Pancreas (tissue), 10 donors: ENCODE measurements around the gene DDX42. TPM values are rescaled to one million over a fixed set of nuclear protein-coding genes. Genes with fewer than 3 reads are reported as not detected.

Source experiments
- ATAC-seq, 4 donors: fragments of 200-7000 bp; cut with Tn5 transposase; one replicate each; pipeline versions ENCODE4 v1.8.0 to v1.9.1; 2020; ENCODE audit warnings: mild to moderate bottlenecking in 4 of 4, moderate library complexity in 4 of 4
- DNase-seq, 6 donors: peaks; one replicate each; pipeline ENCODE4 v3.0.0-alpha.2; 2020
- FAIRE-seq: peaks from 2 replicates; lab custom pipeline; 2012; peaks lifted over from hg19 to GRCh38; lab: Jason Lieb, UNC
- H3K27ac ChIP-seq, 4 donors: fragments of 200-600 bp; sonication (generic); 1 replicate in 3 of 4; 2 replicates in 1 of 4; pipeline versions ENCODE4 v1.5.0 to v1.8.0; 2020
- H3K27me3 ChIP-seq, 4 donors: fragments of 200-600 bp; one replicate each; pipeline ENCODE4 v1.8.0; 2021
- H3K36me3 ChIP-seq, 3 donors: fragments of 200-600 bp; sonication (generic) in 1 of 3; one replicate each; pipeline versions ENCODE4 v1.5.0 to v1.8.0; 2020 to 2021
- H3K4me1 ChIP-seq, 3 donors: fragments of 200-600 bp; one replicate each; pipeline ENCODE4 v1.8.0; 2021
- H3K4me3 ChIP-seq, 4 donors: fragments of 200-600 bp; sonication (generic) in 2 of 4; one replicate each; pipeline versions ENCODE4 v1.5.0 to v1.8.0; 2020 to 2021
- H3K9me3 ChIP-seq, 4 donors: fragments of 200-600 bp; one replicate each; pipeline ENCODE4 v1.8.0; 2021
- CTCF ChIP-seq, 4 donors: fragments of 200-600 bp; sonication (generic) in 3 of 4; IDR thresholded peaks; one replicate each; pipeline versions ENCODE4 v1.5.0 to v1.8.0; 2021; ENCODE audit warnings: antibody characterized with exemption in 4 of 4
- WGBS, 2 donors: extraction: QIAGEN DNeasy Blood & Tissue Kit; methylation state at CpG; one replicate each; pipeline ENCODE4 v1.1.7; 2013; 5-methylcytosine and 5-hydroxymethylcytosine counted together
- intact Hi-C, 3 donors: fragments of 100-400 bp; cut with DNase I; formaldehyde crosslinking; loops; one replicate each; pipeline versions ENCODE4 v1.11.1 to v1.14.2; 2022
- polyA plus RNA-seq, 2 donors: library from polyadenylated mRNA; stranded (reverse); fragments of 200-250 nt; gene quantifications; one replicate each; pipeline ENCODE4 v1.2.3, GENCODE V29; 2013
- total RNA-seq, 6 donors: library from RNA; stranded (reverse); fragmentation: NEBNext Ultra II Directional in 4 of 6; extraction: Animal tissue kit (Norgen Biotek cat#: 25700) in 4 of 6; gene quantifications; one replicate each; pipeline versions ENCODE4 v1.2.1 to v1.2.4, GENCODE V29; 2021 to 2023
- donor health status: healthy with polysubstance abuse.
- donor health status: DM: no; HTN: no; CAD: no; lungs with moderate emphysema.
- donor health status: DM: no; HTN: no; CAD: no.
- donor health status: control.
- donor health status: control.
- donor health status: Bipolar disorder and iron deficiency.
- donor health status: DM: yes; HTN: yes; CAD: no.
- donor health status: DM: no; HTN: no; CAD: no.
- donor health status: DM: no; HTN: no; CAD: no.
- donor health status: DM: yes; HTN: yes; CAD: no.

DDX42 gene
- total and polyA plus RNA-seq, 8 donors: 52.6 to 90.4 (median 75.3) TPM

DNA sequence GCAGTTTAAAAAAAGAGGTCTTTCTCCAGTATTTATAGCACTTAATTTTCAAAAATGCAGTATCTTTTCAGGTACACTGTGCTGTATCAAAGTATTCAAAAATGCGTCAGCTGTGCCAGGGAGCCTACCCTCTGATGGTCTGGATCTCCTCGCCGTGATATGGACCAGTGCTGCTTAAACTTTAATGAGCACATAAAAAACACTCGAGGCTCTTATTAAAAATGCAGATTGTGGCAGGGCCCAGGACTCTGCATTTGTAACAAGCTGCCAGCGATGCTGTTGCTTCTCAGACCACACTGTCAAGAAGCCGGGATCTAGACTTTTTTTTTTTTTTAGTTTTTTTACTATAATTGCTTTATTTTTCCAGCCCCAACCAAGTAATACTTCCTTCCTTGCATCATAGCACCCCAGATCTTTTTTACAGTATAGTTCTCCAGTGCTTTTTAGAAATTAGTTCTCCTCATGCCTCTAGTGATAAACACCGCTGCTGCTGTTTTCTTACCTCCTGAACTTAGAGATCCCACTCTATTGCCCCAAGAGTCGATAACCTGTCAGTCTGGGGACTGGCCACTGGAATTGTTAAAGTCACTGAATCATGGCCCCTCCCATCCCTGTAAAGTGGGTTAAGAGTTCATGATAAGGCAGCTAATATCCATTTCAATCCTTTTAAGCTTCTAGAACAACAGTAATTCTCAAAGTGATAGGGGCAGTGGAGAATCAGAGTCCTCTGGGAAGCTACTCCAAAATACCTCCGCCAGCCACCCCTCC is 70.1 kb downstream of the DDX42 start:
- FAIRE-seq (no peak), DNase-seq (peak in 1 of 6 donors; percentile 25), ATAC-seq (no peak)
- no peak for TF ChIP-seq CTCF (IDR thresholded peaks at IDR 0.05)
- intact Hi-C loops: no loop called here
- Histone ChIP-seq H3K4me1 (peaks cover 21 to 32% (median 25%) of the 10 kb centered on the region in 3 donors), H3K27ac (peak overlapping the region in 2 of 4 donors; percentile 70 to 88), H3K9me3 (no peaks in the 10 kb centered on the region), H3K27me3 (no peaks in the 10 kb centered on the region), H3K4me3 (peak overlapping the region in 1 of 4 donors; percentile 94), H3K36me3 (no peaks in the 10 kb centered on the region)
- 85% methylated on average over 9 of the region's 9 CpGs for WGBS, 2 donors

DNA sequence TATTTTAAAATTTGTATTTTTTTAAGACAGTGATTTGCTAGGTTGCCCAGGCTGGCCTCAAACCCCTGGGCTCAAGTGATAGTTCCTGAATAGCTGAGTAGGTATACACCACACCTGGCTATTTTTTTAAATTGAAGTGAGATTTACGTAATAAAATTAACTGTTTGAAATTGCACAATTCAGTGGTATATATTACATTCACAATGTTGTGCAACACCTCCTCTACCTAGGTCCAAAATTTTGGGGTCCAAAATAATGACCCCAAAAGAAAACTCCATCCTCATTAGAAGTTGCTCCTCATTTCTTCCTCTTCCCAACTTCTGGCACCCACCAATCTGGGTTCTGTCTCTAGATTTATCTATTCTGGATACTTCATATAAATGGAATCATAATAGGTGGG is 71.5 kb downstream of the DDX42 start:
- FAIRE-seq (no peak), DNase-seq (no peak), ATAC-seq (no peak)
- Histone ChIP-seq H3K27ac (no peak overlapping the region), H3K9me3 (no peaks in the 10 kb centered on the region), H3K4me1 (peaks cover 7 to 18% (median 11%) of the 10 kb centered on the region in 3 donors), H3K36me3 (no peaks in the 10 kb centered on the region), H3K4me3 (no peak overlapping the region), H3K27me3 (no peaks in the 10 kb centered on the region)
- 88 to 89% methylated on average over 1 of the region's 1 CpG for WGBS, 2 donors
- intact Hi-C loops: no loop called here
- TF ChIP-seq CTCF (IDR thresholded peaks at IDR 0.05): no peak

DNA sequence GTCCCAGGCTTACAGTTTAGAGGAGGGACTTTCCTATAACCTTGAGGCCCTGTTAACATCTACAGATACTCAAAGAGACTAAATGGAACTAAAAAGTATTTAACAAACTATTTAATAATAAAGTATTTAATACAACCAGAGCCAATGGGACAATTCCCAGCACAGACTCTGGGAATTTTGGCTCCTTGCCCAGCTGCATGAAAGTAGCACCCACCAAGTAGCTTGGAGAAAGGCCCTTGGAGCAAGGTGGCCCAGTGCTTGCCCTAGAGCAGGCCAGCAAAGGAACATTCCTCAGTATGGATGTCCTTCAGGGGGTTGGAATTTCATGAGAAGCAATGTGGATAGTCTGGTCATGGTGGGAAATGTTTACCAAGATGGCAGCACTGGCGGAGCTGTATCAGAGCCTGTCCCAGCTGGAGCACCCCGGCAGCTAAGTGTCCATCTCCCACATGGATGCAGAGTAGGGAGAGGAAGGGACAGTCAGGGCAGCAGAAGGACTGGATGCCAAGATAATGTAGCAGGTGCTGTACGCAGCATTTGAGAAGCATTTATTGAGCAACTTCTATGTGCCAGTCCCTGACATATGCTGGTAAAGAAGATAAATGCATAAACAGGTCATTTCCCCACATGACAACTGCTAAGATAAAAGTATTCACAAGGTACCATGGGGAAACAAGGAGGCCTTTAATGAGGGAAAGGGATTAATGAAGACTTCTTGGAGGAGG is 73.7 kb downstream of the DDX42 start:
- FAIRE-seq: no peak
- no peak for TF ChIP-seq CTCF (IDR thresholded peaks at IDR 0.05)
- H3K36me3 ChIP-seq: no peaks in the 10 kb centered on the region
- intact Hi-C loops: no loop called here
- no peaks in the 10 kb centered on the region for H3K27me3 ChIP-seq
- H3K9me3 ChIP-seq: no peaks in the 10 kb centered on the region
- WGBS, 2 donors: 92 to 96% methylated on average over 3 of the region's 3 CpGs
- H3K27ac ChIP-seq: no peak overlapping the region
- peaks cover 0 to 7% (median 4%) of the 10 kb centered on the region in 3 donors for H3K4me1 ChIP-seq
- no peak for ATAC-seq
- DNase-seq: no peak
- no peak overlapping the region for H3K4me3 ChIP-seq

GRCh38 chr17:63848834-63849689 is 75.1 kb downstream of the DDX42 start:
- peaks cover 0 to 3% (median 0%) of the 10 kb centered on the region in 3 donors for H3K4me1 ChIP-seq
- no peaks in the 10 kb centered on the region for H3K9me3 ChIP-seq
- H3K27me3 ChIP-seq: no peaks in the 10 kb centered on the region
- H3K4me3 ChIP-seq: peak overlapping the region in 3 of 4 donors; percentile 11 to 34 (median 24)
- peak; percentile 89 to 97 (median 94) for DNase-seq
- intact Hi-C loops: no loop called here
- no peak for FAIRE-seq
- WGBS, 2 donors: 11 to 19% methylated on average over 79 to 82 of the region's 82 CpGs
- no peaks in the 10 kb centered on the region for H3K36me3 ChIP-seq
- peak; percentile 34 to 62 (median 48) for TF ChIP-seq CTCF (IDR thresholded peaks at IDR 0.05)
- H3K27ac ChIP-seq: no peak overlapping the region
- ATAC-seq: peak; percentile 96 to 97 (median 96)
